Stimulated activated CD4-positive, alpha-beta T cell treated with anti-CD3 and anti-CD28 coated beads, Interleukin-15, amount 100 ng/mL, for 48 hours (primary cell): ENCODE measurements around the gene SPATA31E1.
"Not testable (repeated sequence)": the region's sequence is repeated elsewhere in the genome, so short reads cannot be mapped to it uniquely, and the experiment has no call there.

Experiments used
- DNase-seq, 2 donors: peaks; one replicate each; pipeline ENCODE4 v3.0.0-alpha.2; 2020; ENCODE audit warnings: low read depth in 2 of 2

Gene SPATA31E1

DNA sequence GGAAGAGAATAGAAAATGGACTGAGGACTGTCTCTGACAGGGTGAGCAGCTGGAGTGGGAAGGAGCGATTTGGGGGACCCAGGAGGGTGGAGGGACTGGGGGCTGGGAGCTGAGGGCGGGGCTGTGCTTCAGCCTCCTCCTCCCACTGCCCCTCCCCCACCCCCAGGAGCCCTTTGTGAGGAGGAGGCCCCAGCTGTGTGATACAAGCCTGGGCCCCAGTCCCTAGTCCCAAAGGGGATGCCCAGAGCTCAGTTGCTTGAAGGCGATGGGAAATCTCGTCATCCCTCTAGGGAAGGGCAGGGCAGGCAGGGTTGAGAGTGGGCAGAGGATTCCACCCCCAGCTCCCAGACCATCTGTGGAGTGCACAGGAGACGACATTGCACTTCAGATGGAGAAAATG, at the start of gene SPATA31E1:
Gene SPATA31E1, plus strand, starts transcription at position 251 of the 400 bp plus-strand sequence. Its CDS starts 15 bp downstream, at position 266.
- no peak for DNase-seq

DNA sequence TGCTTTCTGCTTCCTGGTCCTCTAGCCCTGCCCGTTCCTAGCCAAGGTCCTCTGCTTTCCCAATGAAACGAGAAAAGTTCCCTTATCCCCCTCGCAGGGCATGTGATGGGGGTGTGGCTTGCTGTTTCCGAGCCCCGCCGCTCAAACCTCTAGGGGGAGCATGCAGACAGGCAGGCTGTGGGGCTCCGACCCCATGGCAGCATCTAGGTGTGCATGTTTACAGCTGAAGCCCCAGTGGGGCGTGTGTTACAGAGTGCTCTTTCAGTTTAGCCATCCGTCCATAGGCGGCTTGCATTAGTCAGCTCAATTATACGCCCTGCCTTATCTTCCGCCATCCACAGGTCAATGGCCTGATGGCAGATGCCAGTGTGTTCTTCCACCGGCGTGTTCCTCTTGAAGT, 48.3 kb upstream of the SPATA31E1 start:
- DNase-seq = no peak

DNA sequence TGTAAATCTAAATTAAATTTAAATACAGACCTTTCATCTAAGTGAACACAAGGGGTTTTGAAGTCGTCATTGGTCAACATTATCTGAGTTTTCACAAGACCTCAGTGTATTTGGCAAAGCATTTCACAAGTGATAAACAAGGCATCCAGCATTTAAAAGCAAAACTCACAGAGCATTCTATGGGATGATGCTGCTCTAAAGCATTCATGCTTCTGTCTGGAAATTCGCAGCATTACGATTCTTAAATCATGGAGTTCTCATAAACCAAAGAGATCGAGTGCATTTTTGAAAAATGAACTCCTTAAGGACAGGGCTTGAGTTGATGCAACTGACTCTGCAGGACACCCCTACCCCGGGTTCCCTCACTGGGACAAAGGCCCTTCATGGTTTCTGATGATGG, 46.1 kb upstream of the SPATA31E1 start:
- no peak for DNase-seq

DNA sequence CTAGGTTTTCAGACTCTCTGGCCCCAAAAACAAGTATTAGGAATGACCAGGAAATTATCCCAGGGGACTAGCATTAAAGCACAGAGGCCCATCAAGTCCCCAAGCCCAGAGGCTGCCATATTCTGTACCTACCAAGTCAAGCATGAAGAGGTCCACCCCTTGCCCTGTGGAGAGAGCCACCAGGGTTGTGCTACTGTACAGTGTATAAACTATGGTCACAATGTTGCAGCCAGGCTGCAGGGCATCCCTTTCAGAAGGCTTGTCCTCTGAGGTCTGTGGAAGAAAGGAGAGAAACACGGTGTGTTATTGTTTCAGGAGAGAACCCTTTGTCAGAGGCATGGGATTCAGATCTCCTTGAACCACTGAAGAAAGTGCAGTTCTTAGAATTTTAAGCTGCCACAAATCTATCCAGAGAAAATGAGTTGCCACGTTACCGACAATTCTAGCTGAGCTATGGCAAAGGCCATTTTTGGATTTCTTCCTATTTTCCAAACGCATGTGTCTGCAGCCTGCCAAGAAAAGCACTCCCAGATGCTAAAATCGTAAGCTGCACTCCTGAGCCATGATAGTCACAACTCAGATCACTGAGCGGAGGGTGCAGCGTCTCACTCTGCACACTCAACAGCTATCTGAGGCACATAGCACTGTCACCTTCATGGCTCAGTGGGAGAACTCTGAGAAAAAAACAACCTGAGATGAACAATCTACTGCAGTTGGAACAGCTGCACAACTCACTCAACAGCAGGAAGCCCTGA, 45.5 kb upstream of the SPATA31E1 start:
- DNase-seq = no peak

DNA sequence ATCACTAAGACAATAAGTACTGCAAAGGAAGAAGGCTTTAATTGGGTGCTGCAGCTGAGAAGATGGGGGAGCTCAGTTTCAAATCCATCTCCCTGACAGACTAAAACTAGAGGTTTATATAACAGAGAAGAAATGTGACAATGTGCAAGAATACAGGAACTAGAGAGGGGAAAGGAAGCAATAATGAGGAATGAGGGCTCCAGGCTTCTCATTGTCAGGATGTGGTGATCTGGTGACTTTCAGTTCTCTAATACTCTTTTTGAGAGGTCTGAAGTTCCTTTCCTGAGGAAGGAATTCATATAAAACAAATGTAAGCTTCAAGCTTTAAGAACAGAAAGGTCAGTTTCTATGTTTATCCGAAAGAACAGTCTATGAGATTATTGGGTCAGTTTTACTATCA, 42.5 kb upstream of the SPATA31E1 start:
- no peak for DNase-seq

DNA sequence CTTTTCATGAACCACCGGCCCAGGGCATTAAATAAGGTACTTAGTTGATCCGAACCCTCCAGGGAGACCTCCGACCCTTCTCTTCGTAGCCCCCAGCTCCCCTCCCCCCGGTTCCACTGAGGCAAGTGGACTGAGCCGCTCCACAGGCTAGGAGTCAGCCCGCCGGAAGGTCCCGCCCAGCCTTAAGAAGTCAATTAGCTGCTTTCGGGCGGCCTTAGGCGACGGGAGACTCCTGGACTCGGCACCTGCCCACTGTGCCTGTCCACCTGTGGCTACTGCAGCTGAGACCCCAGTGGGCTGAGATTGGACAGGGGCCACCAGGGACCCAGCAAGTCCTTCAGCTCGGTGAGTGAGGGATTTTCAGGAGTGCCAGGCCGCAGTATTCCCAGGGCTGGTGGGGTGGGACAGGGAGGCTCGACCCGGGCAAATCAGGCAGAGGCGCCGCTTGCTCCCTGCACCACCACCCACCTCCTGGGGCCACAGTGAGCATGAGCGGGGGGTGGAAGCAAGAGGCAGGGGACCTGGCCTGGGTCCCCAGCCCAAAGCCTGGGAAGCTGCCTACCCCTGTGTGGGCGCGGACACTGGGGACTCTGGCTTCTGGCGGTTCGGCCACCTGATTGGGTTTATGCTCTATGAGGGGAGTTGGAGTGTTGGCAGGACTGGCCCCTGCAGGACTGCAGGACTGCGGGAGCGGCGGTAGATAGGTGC, 39.6 kb upstream of the SPATA31E1 start:
- DNase-seq = no peak

DNA sequence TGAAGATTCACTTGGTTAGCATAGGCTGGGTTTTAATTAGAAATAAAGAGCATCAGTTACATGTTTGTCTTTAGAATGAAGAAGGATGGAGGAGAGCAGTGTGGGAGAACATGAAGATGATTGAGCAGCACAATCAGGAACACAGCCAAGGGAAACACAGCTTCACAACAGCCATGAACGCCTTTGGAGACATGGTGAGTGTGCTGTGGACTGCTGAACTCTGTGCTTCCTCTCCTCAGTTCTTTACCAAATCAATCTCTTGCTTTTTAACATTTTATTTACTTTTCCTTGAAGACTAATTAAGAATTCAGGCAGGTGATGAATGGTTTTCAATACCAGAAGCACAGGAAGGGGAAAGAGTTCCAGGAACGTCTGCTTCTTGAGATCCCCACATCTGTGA, 38.2 kb upstream of the SPATA31E1 start:
- no peak for DNase-seq

DNA sequence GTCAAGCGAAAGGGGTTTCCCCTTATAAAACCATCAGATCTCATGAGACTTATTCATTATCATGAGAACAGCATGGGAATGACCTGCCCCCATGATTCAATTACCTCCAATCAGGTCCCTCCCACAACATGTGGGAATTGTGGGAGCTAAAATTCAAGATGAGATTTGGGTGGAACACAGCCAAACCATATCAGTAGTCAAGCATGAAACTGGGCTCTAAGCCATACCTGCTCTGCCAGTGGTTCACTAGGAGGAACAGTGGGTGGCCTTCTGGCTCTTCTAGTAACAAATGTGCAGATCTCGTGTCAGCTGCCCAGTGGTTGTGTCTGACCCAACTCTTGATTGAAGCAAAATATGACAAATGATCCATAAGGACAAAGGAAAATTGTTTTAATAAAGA, 34.9 kb upstream of the SPATA31E1 start:
- DNase-seq = not testable (repeated sequence)

DNA sequence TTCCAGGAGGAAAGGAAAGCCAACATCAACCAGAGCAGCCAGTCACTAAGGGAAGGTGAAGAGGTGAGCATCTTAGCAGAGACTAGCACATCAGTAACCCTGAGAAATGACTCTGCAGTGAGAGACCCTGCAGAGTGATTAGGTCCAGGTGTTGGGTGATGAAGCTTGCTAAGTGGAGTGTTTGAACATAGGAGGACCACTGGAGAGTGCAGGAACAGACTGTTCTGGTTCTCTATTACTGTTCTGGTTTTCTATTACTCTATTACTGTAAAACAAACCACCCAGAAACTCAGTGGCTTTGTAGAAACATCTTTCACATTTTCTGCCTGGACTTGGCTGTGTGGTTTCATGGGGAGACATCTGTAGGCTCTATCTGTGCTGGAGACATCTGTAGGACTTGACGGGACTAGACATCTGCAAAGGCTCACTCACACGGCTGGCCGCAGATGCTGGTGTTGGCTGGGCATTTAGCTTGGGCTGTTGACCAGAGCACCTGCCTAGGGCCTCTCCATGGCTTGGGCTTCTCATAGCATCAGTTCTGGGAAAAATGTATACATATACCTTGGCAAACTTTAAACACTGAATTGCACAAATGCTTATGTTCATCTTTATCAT, 33.4 kb upstream of the SPATA31E1 start:
- no peak for DNase-seq

DNA sequence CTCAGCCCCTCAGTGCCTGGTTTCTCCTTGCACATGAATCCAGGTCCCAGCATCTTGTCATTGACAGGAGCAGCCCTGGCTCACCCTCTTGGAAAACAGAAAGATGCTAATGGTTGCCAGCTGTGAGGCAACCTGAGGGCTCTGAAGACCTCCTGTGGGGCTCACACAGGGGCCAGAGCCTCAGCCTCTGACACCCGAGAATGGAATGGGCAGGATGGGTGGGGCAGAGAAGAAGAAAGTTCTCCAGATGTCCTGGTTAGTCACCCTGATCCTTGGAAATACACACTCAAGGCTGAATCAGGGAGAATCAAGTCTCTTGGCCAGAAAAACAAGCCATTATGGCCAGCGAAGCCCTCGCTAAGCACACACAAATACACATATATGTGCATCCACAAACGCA, 32.3 kb upstream of the SPATA31E1 start:
- DNase-seq = no peak

DNA sequence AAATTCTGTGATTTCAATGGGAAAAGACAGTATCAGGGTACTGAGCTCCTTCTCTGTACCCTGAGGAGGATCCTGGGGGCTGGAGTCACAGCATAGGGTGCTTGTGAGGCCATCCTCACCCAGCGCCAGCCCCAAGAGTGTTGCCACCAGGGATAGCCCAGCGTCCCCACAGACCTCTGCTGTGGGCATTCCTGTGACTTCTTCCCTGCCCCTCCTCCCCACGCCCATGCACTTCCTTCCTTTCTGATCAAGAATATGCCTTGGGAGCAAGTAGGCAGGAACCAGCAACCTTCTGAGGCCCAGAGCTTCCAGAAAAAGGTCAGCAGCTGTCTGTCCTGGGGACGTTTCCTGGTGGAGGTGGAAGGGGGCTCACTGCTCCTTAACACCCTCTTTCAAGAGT, 31.5 kb upstream of the SPATA31E1 start:
- not testable (repeated sequence) for DNase-seq

DNA sequence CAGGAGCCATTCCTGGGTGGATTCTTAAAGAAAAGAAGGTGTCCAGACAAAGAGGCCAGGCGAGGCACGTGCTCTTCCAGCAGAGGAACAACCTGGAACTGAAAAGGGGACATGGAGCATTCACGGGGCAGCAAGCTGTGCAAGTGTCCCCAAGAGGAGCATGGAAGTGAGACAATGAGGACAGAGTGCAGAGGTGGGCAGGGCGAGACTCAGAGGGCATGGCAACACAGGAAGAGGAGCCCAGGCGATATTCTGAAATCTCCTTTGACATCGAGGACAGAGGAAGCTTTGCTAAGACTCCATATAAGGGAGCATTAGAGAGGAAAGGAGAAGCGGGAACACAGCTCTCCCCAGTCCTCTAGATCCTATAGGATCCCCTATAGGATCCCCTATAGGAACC, 29.4 kb upstream of the SPATA31E1 start:
- no peak for DNase-seq

DNA sequence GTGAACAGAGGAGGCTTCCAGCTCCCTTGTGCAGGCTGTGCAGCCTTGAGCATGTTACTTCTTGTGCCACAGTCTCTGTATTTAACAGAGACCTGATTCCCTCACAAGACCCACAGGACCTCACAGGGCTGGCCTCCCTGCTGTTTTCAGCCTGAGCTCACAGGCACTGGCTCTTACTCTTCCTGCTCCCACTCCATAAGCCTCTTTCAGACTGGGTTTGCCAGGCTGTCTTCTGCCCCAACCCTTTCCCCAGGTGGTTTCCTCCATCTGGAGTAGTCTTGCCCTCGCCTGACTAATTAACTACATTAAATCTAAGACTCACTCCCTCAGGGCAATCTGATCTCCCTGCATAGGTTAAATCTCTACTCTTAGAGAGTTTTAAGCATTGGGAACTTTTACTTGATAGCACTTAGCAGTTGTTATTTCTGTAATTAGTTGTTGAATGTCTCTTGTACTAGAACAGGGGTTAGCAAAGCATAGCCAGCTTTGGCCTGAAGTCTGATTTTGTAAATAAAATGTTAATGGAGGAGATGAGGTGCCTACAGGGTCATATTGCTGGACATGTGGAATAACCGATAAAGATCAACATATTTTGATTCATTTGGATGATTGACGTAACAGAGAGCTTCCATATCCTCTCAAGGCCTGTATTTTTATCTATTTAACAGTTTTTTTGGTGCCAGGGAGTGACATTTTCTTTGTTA, 28.6 kb upstream of the SPATA31E1 start:
- no peak for DNase-seq

DNA sequence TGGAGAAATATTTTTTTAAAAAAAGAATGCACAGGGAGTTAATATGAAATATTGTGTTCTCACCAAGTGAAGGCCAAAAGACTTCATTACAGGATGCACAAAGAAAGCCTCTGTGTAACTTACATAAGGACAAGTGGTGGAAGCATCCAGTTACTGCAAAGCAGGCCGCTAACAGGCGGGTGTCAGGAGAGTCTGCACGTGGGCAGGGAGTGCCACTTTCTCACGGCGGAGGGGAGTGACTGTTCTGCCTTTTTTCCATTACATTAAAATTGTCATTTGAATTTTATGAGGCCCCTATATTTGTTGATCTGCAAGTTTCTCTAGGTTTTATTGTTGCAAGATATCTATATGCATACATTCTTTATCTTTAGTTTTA, 28.1 kb upstream of the SPATA31E1 start:
- DNase-seq = no peak

DNA sequence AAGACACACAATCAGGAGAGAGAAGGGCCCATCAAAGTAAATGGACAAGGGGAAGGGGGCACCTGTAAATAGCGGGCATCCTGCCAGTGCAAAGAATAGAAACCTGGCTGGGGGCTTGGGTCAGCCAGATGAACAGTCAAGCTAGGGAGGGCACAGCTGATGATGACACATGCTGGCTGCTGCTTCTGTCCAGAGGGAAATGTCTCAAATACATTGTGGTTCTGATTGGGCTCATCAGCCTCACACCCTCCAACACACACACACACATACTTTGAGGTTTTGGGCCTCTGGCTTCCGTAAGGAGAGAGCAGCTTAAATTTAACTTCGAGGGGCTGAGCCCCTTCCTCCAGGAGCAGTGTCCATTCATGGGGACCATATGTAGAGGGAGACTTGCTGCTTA, 27.6 kb upstream of the SPATA31E1 start:
- DNase-seq = no peak

DNA sequence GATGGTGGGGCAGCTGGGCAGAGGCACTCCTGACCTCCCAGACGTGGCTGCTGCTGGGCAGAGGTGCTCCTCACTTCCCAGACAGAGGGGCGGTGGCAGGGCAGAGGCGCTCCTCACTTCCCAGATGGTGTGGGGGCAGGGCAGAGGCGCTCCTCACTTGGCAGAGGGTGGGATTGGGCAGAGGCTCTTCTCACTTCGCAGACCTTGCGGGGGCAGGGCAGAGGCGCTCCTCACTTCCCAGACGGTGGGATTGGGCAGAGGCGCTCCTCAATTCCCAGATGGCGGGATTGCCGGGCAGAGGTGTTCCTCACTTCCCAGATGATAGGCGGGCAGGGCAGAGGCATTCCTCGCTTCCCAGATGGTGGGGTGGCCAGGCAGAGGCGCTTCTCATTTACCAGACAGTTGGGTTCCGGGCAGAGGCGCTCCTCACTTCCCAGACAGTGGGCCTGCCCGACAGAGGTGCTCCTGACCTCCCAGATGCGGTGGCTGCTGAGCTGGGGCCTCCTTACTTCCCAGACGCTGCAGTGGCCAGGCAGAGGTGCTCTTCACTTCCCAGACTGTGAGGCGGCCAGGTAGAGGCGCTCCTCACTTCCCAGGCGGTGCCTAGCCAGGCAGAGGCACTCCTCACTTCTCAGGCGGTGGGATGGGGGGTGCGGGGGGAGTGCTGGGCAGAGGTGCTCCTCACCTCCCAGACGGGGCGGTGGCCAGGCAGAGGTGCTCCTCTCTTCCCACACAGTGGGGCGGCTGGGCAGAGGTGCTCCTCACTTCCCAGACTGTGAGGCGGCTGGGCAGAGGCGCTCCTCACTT, 25.3 kb upstream of the SPATA31E1 start:
- DNase-seq = no peak

DNA sequence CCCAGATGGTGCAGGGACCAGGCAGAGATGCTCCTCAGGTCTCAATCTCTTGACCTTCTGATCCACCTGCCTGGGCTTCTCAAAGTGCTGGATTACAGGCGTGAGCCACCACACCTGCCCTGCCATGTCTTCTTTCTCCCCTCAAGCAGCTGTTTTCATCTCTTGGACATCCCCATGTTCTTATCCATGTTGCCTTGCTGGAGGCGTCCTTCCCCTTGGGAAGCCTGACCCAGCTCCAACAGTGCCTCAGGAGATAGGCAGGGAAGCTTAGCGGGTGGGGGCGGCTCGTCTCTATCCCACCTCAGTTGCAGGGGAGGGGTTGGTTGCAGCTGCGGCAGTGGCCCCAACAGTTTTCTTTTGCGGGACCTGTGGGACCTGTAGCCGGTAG, 24.7 kb upstream of the SPATA31E1 start:
- no peak for DNase-seq

DNA sequence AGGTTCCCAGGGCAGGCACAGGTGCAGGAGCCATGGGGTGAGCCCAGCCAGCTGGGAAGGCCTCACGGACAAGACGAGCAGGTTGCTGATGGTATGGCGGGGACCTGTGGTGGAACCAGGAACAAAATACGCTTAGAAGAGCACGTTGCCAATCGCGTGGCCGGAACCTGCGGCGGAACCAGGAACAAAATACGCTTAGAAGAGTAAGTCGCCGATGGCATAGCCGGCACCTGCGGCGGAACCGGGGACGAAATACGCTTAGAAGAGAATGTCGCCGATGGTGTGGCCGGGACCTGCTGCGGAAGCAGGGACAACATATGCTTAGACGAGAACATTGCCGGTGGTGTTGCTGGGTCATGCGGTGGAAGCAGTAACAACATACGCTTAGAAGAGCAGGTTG, 23.5 kb upstream of the SPATA31E1 start:
- DNase-seq = no peak

DNA sequence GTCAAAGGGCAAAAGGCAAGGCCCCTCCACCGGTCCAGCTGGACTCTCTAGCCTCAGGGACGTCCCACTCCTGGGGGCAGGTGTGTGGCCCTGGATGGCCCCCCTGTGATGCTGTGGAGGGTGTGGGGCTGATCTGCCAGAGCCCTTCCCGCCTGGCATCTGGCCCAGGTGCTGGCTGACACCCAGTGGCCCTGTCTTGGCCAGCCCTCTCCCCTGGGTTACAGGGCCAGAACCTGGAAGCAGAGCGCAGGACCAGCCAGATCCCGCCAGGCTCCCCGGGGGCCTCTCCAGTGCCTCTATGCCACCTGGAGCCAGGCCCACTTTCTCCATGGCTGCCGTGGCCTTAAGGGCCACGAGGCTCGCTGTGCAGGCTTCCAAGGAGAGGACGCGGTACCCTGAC, 22.9 kb upstream of the SPATA31E1 start:
- no peak for DNase-seq

DNA sequence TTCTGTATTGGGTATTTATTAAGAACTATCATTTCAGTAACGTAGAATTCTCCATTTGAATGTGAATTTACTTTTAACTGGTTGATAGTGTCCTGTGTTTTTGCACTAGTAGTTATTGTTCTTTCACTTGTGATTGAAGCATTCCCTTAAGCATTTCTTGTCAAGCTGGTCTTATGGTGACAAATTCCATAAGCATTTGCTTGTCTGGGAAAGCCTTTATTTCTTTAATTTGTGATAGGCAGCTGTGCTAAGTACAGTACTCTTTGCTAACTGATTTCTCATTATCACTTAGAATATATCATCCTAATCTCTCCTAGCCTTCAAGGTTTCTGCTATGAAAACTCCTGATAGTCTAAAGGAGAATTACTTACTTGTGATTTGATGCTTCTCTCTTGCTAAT, 21.3 kb upstream of the SPATA31E1 start:
- no peak for DNase-seq

DNA sequence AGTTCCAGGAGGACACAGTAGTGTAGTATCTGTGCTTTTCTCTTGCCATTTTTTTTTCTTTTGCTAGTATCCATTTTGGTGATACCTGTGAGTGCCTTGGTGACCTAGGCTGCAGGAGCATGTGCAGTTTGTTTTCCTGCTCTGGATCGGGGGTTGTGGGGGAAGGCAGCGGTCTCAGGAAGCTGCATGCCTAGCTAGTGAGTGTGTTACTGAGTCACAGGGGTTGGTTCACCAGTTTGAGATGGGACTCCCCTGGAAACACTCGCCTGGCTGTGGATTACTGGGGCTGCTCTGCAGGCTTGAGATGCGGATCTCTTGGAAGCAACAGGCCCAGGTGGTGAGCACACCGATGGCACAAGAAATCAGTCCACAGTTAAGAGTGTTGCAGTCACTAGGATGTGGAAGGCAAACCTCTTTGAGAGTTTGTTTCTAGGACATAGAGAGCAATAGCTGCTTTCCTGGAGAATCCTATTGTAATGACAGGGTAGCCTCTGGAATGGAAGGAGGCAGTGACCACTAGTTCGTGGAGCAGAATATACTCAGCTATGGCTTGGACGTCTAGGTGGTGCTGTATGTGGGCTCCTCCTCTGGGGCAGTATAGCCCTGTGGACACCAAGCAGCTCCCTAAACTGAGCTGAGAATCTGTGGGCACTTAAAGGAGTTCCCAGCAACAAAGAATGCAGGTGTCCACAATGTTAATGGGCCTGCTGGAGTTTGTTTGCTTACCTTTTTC, 20.0 kb upstream of the SPATA31E1 start:
- no peak for DNase-seq
